ENCODE measurements around the gene INTS13. TPM values are rescaled to one million over a fixed set of nuclear protein-coding genes. Genes with fewer than 3 reads are reported as not detected.
"Not testable (repeated sequence)": the region's sequence is repeated elsewhere in the genome, so short reads cannot be mapped to it uniquely, and the experiment has no call there.

INTS13 gene
- total RNA-seq (2014; rRNA removed; shearing (Covaris generic)) = 39.7 and 44.9 TPM in 2 replicates

GRCh38 chr12:26937863-26938700, at the start of gene INTS13, which contains the start of gene FGFR1OP2:
INTS13 (minus strand) TSS chr12:26937981; CDS start chr12:26936803, 1,178 bp downstream.
FGFR1OP2 (plus strand) TSS chr12:26938470; CDS start chr12:26954159, 15,689 bp downstream.
- peak; percentile 96 for DNase-seq (ENCODE audit: low spot score)

GRCh38 chr12:26982866-26983265, 45.1 kb upstream of the INTS13 start:
- DNase-seq (ENCODE audit: low spot score) = no peak

GRCh38 chr12:26979733-26980132, 42.0 kb upstream of the INTS13 start:
- DNase-seq (ENCODE audit: low spot score) = no peak

GRCh38 chr12:26978801-26979200, 41.0 kb upstream of the INTS13 start:
- DNase-seq (ENCODE audit: low spot score) = no peak

GRCh38 chr12:26976687-26977086, 38.9 kb upstream of the INTS13 start:
- DNase-seq (ENCODE audit: low spot score) = no peak

GRCh38 chr12:26971963-26972362, 34.2 kb upstream of the INTS13 start:
- DNase-seq (ENCODE audit: low spot score) = no peak

- DNase-seq (ENCODE audit: low spot score) = no peak
Observed at GRCh38 chr12:26970136-26970535, 32.4 kb upstream of the INTS13 start.

- no peak for DNase-seq (ENCODE audit: low spot score)
Observed at GRCh38 chr12:26966842-26967241, 29.1 kb upstream of the INTS13 start.

- no peak for DNase-seq (ENCODE audit: low spot score)
Observed at GRCh38 chr12:26963413-26963812, 25.6 kb upstream of the INTS13 start.

- DNase-seq (ENCODE audit: low spot score) = no peak
Observed at GRCh38 chr12:26961803-26962202, 24.0 kb upstream of the INTS13 start.

GRCh38 chr12:26961391-26961790, 23.6 kb upstream of the INTS13 start:
- DNase-seq (ENCODE audit: low spot score) = not testable (repeated sequence)

- DNase-seq (ENCODE audit: low spot score) = no peak
Observed at GRCh38 chr12:26954027-26954426, 16.2 kb upstream of the INTS13 start.

- no peak for DNase-seq (ENCODE audit: low spot score)
Observed at GRCh38 chr12:26953447-26953846, 15.7 kb upstream of the INTS13 start.

GRCh38 chr12:26948309-26948708, 10.5 kb upstream of the INTS13 start:
- DNase-seq (ENCODE audit: low spot score) = no peak

- DNase-seq (ENCODE audit: low spot score) = no peak
Observed at GRCh38 chr12:26941215-26941594, 3.4 kb upstream of the INTS13 start.

GRCh38 chr12:26940516-26941214, 2.9 kb upstream of the INTS13 start:
- DNase-seq (ENCODE audit: low spot score) = no peak

GRCh38 chr12:26939953-26940352, 2.2 kb upstream of the INTS13 start:
- no peak for DNase-seq (ENCODE audit: low spot score)

- no peak for DNase-seq (ENCODE audit: low spot score)
Observed at GRCh38 chr12:26939192-26939832, 1.5 kb upstream of the INTS13 start.

GRCh38 chr12:26938701-26939062, 901 bp upstream of the INTS13 start:
- DNase-seq (ENCODE audit: low spot score) = no peak

GRCh38 chr12:26937443-26937862, 328 bp downstream of the INTS13 start:
- DNase-seq (ENCODE audit: low spot score) = no peak

GRCh38 chr12:26936559-26937442, 980 bp downstream of the INTS13 start:
- DNase-seq (ENCODE audit: low spot score) = no peak
